IPS-NIHi7 (cell line): Measurements from ENCODE around the gene POLN.

Experiments
- DNase-seq: peaks from one replicate; pipeline ENCODE4 v3.0.0; 2012; ENCODE audit warnings: mixed read lengths; ENCODE audit errors: extremely low spot score

POLN gene

DNA sequence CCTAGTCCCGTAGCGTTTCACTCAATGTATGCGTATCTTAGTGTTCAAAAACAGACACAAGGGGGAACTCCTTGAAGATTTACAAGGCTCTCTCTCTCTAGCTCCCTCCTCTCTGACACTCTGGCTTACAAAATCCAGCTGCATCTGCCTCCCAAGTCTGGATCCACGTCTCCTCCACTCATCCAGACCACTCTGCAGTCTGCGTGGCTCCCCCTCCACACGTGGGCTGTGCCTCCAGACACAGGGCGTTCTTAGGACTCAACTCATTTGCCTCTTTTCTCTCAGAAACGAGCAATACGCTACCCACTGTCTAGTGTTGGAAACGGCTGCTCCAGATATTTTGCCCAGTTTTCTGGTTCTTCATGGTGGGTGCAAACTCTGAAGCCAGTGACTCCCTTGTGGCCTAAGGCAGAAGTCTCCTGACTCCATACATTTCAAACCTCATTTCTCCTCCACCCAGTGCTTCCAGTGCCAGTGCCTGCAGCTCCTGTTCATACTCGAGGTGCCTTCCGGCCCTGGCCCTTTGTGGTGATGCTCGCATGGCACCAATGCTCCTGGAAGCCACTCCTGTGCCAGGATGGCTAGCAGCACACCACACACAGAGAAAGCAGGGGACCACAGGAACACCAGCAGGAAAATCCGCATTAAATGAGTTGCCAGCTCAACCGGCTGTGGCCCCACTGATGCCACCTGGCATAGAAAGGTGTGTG, 158.7 kb downstream of the POLN start:
- no peak for DNase-seq

DNA sequence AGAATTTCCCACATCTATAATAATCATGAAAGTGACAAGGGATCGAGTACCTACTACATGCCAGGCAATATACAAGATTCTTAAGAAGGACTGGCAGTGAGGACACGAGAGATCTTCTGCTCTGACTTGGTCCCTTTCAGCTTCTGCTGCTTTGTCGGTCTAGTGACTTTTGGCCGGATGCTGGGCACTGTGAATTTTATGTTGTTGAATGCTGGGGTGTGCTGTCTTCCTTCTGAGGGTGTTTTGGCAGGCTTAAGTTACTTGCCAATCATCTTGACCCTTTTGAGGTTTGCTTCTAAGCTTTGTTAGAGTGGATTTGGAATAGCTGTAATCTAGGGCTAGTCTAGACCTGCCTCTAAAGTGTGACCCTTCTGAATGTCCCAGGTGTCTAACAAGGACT, 159.3 kb downstream of the POLN start:
- no peak for DNase-seq

DNA sequence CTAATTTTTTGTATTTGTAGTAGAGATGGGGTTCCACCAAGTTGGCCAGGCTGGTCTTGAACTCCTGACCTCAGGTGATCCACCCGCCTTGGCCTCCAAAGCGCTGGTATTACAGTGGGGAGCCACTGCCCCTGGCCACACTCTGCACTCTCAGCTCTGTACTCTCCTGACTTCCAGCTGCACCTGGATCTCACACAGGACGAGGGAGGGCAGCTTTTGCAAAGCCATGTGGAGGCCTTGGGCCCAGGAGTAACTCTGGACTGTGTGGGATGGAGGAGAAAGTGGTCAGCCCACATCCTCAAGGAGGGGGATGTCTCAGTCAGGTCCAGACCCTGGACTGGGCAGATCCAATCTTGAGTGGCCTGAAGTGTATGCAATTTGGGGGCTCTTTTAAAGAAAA, 159.8 kb downstream of the POLN start:
- DNase-seq = no peak

DNA sequence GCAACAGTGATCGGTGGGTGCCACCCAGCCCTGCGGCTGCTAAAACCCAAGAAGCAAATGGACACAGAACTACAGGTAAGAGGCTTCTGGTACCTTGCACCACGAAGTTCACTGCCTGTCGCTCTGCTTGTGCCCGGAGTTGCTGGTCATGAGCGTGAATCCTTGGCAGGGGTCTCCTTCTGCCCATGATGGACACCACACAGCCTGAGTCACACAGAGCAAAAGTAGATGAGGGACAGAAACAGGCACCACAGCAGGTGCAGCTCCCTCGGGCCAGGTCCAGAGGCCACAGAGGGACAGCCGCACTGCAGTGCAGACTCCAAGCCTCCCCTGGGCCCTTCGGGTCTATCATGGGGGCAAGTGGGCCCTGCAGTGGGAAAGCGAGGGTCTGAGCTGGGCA, 160.4 kb downstream of the POLN start:
- no peak for DNase-seq

DNA sequence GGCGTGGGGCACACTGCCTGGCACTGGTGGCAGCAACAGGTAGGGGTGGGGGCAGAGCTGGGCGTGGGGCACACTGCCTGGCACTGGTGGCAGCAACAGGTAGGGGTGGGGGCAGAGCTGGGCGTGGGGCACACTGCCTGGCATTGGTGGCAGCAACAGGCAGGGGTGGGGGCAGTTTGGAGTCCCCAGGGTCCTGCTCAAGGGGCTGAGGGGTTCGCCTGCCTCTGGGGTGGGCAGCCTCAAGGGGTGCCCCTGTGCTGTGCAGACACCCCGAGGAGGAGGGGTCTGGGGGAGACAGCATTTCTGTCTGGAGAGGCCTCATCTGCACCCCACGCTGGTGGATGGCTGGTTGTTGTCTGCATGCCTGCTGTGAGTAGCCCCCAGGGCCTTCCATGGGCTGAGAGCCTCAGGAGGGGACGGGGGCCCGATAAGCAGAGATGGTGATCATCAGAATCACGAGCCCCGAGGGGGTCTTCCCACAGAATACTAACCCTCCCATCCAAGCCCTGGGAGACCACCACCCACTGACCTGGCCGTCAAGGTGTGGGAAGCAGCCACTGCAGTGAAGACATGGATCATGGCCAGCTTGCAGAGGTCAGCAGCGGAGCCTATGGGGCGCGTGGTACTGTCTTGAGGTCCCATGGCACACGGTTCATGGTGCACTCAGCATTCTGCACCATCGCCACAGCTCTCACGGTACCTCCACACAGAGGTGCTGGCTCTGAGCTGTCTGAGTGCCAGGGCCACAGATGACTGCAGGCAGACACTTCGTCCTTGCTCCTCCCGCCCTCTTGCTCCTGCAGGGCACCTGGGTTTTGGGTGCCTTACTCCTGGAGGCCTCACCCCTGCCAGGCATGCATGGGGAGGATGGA, 161.3 kb downstream of the POLN start:
- DNase-seq = no peak

DNA sequence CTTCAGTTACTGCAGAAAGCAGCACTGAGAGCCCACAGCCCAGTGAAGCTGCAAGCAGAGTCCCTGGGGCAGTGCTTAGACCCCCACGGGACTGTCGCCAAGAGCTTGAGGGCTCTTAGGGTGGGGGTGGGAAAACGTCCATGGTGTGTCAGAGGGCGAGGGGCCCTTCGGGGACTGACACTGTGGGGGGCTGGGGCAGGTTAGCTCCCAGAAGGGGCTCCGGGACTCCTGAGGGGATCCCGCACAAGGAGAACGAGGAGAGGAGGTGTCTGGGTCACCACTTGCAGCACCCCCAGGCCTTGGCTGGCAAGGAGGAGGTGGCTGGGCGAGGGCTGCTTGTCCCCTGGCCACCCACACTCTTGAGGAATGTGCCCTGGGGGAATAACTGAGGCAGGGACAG, 162.0 kb downstream of the POLN start:
- DNase-seq = no peak

DNA sequence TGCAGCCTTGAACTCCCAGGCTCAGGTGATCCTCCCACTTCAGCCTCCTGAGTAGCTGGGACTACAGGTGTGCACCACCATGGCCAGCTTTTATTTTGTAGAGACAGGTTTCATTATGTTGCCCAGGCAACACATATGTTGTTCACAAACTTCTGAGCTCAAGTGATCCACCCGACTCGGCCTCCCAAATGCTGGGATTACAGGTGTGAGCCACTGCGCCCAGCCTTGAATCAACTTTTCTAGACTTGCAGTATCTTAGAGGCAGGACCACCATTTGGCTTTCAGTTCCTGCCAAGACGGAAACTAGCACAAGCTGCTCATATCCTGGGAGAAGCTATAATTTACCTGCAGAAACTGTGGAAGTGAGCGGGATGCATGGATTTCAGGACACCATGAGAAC, 162.9 kb downstream of the POLN start:
- no peak for DNase-seq

DNA sequence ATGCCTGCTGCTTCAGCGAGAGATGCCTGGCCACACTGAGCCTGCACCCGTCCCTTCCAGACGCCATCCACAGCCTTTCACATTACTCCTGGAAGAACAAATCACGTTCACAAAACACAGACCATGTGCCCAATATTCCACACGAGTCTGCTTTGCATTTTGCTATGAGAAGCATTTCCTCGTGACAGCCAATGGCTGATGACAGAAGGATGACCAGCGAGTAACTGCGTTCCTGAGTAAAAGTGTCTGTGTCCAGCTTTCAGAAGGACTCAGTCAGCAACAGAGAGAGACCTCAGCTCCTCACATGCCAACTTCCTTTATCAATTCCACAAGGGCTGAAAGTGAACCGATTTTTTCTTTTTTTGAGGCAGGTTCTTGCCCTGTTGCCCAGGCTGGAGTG, 163.3 kb downstream of the POLN start:
- no peak for DNase-seq

DNA sequence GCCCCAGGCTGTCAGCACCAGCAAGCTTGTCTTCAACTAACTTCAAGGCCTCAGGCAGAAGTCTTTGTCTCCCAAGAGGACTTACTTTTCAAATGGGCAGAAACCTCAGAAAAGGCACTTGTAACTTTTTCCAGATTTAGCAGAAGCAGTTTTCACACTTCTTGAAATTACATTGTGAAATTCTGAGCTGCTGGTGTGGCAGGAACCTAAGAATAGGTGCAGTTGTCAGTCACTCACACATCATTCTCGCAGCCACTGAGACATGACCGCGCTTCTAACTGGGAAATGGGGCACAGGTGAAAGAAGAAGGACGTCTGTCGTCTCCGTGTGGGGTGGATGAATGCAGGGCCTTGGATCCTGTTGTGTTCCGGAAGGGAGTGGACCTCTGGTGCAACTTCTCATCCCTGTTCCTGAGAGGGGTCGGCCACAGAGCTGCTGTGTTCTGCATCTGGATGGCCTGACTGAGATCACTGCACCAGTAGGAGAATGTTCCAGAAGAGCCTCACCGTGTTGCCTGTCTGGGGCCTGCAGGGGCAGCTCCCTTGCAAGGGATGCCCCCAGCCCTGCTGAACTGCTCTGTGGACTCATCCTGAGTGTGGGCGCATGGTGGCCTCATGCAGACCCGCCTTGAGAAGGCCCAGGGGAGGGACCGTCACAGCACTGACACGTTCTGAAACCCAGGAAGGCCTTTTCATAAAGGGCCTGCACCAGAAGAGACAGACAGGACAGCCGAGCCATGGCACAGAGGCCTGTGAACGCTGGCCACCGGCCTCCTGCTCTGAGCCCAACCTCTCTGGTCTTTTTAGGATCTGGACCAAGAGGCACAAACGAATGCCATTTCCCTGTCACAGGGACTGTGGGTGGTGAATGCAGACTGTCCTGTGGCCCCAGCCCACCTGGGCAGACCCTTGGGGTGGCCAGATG, 164.1 kb downstream of the POLN start:
- DNase-seq = no peak

DNA sequence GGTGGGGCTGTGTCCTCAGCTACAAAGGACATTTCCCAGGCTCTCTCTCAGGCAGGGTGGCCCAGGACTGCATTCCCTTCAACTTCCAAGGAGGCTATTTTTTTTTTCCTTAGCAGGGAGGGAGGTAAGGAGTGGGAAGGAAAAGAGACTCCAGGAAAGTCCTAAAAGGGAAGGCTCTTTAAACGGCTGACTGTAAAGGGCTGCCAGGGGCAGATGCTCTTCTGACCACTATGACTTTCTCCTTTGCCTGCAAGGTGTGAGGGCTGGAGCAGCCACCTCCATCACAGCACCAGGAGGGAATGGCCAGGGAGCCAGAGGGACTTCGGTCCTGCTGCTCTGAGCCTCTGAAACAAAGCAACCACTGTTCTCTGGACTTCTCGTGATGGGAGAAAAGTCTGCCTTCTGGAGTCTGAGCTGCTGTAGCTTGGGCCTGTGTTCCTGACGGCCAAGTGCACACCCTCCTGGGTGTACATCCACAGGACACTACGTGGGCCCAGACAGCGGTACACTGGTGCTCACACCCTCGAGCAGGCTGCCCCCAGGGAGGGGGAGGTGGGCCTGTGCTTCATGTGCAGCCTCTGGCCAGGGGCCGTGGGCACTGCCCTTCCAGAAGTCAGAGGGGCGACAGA, 164.9 kb downstream of the POLN start:
- DNase-seq = no peak

DNA sequence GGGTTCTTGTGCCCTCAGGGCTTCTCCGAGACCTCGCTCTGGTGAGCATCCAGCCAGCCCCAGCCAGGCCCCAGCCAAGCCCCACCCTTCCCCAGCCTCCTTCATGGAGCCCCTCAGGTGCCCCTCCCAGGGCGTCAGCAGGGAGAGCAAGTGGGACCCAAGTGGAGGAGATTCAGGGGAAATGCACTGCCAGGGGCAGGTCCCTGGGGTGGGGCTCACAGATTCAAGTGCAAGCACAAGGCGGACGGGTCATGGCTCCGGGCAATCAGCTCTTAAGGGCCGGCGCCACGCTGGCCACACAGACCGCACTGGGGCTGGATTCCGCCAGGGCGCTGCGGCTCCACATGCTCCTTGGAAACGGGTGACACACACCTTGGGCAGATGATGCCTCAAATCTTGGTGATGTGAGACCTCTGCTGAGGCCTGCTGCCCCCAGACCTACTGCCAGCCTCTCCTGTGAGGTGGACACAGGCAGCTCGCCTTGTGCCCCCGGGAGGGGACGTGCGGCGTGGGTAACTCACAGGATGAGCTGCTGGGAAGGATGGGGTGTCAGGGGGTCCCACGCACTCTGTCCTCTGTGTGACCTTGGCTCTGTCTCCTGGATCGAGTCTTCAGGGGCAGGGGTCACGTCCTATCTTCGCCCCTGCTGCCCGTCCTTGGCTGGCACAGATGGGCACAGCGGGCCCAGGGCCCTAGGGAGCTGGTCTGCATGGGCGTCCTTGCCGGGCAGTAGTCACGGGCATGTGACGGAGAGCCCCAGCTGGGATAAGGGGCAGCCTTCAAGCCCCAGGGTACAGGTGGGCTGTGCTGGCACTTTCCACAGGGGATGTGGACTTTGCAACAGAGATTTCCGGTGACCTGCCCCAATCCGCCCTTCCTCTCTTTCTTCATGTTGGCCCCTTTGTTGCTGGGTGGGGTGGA, 165.7 kb downstream of the POLN start:
- DNase-seq = no peak

DNA sequence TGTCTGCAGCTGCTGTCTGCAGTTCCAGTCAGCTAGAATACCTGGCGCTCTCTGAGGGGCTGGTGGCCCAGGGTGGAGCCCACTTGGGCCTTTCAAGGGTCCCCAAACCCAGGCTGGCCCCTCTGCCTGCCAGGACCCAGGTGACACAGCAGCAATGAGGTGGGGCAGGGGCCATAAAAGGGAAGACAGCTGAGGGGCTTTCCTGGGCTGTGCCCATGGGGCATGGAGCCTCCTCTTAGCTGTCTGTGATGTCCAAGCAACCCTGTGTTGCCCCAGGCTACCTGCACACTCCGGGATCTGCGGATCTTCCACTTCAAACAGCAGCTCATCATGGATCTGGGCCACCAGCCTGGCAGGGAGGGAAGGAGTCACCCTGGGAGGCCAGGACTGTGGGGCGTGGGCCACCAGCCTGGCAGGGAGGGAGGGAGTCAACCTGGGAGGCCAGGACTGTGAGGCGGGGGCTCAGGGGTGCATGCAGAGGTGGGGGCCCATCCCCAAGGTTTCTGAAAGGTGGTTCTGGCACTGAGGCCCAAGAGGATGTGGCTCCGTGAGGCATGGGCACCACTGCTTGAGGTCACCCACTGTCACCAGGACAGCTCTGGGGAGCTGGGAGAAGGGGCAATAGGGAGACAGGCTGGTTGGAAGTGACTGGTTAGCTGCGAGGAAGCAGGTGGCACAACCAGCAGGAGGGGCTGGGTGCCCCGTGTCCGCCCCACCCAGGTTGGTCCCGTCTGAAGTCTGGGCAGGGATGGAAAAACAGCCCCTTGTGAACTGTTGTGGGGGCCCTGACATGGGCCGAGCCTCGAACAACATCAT, 166.5 kb downstream of the POLN start:
- no peak for DNase-seq

DNA sequence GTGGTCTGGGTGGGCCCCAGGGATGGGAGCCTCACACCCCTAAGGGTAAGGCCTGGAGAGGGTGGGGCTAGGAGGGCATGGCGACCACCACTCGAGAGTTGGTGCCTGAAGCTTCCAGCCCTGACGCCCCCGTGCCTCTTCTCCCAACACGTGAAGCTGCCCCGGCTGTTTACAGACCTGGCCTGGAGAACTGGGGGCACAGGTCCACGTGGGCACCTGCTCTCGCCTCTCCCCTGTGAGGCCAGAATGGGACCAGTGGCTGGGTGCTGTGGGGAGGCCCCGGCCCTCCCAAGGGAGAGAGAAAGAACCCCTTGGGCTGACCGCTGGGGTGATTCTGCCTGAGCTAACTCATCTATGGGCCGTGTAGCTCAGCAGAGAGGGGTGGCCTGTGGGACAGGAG, 167.3 kb downstream of the POLN start:
- DNase-seq = no peak

DNA sequence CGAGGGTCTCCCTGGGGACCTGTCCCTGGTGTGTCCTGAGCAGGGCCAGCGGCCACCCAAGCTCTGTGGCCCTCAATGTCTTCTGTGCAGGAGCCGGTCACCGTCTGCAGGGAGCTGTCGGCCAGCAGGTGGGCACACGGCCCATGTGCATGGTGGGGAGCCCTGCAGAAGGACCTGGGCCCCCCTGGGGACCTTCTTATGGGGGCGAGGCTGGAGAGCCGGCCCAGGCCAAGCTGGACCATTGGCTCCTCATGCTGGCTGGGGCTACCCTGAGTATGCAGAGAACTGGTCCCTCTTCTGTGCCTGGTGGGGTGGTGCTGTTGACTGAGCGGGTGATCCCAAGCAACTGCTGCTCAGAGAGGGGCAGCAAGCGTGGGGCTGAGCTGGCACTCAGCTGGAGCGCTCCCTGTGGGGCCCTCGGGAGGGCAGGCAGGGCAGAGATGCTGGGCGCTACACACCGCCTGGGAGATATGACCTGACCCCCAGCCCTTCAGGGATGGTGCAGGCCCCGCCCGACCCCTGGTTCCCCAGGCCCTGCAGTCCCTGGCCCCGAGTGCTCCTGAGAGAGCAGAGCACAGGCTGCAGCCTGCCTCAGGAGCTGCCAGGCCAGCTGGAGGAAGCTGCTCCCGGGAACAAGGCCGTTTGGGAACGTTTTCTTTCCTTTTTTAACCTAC, 168.0 kb downstream of the POLN start:
- no peak for DNase-seq

DNA sequence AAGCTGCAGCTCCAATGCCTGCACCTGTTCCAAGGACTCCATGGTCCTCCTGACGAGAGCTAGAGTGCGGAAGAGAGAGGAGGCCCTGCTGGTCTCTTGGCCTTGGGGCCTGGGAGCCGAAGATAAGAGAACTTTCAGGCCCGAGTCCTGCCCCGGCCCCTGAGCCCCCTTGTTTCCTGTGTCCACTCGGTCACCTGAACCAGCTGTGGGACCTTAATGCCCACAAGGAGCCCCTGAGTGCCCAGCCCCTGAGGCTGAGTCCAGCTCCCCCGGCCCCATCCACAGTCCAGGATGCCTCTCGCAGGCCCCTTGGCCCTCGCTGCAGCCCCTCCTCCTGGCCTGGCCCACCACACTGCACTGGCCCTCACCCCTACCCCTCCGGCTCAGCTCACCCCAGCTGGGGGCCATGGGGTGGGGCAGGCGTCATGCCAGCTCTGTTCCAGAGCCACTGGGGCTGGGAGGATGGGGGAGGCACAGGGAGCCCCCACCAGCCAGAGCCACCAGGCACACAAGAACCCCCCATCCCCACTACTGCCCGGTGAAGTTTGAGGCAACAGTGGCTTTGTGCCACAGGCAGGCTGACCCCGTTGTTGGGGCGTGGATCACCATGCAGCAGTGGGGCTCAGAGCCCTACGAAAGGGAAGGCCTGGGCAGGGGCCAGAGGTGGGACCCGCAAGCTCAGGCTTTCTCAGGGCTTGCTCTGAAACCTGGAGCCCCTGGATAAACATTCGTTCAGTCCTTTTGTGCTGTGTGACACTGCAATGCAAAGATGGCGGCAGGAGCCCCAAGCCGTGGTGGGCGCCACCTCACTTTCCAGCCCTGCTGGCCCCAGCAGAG, 168.7 kb downstream of the POLN start:
- no peak for DNase-seq

DNA sequence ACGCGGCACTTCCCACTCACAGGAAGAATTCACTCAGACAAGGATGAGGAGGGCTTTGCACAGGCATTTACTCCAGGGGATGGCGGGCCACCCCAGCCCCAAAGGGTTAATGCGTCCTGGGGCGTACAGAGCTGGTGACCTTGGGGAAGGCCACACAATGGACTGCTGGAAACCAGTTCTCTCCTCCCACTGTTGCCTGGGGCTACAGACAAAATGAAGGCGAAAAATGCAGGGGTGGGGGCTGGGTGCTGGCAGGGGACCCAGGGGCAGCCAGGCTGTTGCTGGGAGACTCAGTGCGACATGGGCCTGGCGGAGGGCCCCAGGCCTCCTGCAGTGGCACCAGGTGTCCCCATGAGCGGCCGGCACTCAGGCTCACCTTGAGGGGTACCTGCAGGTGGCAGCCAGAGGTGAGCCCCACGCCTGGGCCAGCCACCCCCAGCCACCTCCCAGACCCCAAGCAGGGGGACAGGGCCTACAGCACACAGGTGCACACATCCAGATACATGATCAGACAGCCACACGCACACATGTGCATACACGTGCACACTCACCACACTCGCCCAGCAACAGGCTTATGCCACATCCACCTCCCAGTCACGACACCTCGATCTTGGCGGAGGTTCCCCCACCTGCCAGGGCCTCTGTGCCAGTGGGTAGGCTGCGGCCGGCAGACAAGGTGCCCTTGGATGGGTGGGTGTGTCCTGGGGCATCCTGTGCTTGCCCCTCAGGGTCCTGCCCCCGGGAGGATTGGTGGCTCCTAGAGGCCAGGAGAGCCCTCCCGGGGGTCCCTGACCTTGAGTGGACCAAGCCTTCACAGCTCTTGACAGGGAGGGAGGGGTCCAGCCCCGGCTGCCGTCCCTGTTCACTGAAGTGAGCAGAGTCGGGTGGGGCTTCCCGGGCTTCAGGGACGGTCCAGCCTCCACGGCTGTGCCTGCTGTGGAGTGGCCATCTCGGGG, 169.7 kb downstream of the POLN start:
- no peak for DNase-seq

DNA sequence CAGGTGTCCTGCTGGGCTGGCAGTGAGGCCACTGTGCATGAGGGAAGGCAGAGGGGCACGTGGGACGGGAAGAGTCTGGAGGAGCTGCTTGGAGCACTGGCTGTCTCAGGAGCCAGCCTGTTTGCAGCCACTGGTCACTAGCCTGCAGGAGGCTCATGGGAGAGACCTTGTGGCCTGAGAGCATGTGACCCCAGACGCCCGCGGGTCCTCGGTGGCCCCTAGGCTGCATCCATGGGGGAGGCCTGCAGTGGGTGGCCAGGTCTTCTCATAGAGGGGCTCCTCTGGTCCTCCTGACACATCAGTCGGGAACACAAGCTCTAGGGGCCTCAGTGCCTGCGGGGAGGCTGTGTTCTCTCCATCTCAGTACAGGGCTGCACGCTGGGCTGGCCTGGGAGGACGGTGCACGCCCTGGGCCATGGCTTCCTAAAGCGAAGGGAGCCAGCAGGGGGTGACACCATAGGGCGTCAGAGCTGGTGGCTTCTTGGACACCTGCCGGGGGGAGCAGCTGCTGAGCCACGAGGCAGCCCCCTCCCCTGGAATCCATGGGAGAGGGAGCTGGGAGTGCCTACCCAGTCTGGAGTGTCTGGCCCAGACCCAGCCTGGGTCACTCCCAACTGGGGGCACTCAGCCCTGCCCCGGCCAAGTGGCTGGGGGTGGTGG, 170.5 kb downstream of the POLN start:
- no peak for DNase-seq
